NOMO-1 (cell line): ENCODE data around the gene ASCC3.

Experiments
- DNase-seq, 2 experiments: peaks; one replicate each; lab custom pipeline; 2025; ENCODE audit not compliant: unreplicated experiment in 2 of 2; lab: John Stamatoyannopoulos, UW

ASCC3 gene

GRCh38 chr6:100512203-100512862 lies 368.8 kb downstream of the ASCC3 start:
- DNase-seq = no peak

GRCh38 chr6:100509101-100509500 lies 372.0 kb downstream of the ASCC3 start:
- DNase-seq = no peak

GRCh38 chr6:100506651-100507050 lies 374.5 kb downstream of the ASCC3 start:
- no peak for DNase-seq

GRCh38 chr6:100504786-100505737 lies 376.1 kb downstream of the ASCC3 start:
- no peak for DNase-seq

GRCh38 chr6:100503043-100503705 lies 378.0 kb downstream of the ASCC3 start:
- no peak for DNase-seq

- no peak for DNase-seq
Measured at GRCh38 chr6:100493206-100493888, 387.8 kb downstream of the ASCC3 start.

GRCh38 chr6:100491952-100492670 lies 389.0 kb downstream of the ASCC3 start:
- no peak for DNase-seq

- no peak for DNase-seq
Measured at GRCh38 chr6:100490065-100490464, 391.1 kb downstream of the ASCC3 start.

- peak; percentile 47 to 70 for DNase-seq
Measured at GRCh38 chr6:100488244-100488643, 392.9 kb downstream of the ASCC3 start.

GRCh38 chr6:100487638-100488037 lies 393.5 kb downstream of the ASCC3 start:
- DNase-seq = no peak

- no peak for DNase-seq
Measured at GRCh38 chr6:100485268-100485667, 395.9 kb downstream of the ASCC3 start.

- no peak for DNase-seq
Measured at GRCh38 chr6:100484474-100484873, 396.7 kb downstream of the ASCC3 start.

- no peak for DNase-seq
Measured at GRCh38 chr6:100482698-100483097, 398.4 kb downstream of the ASCC3 start.

- DNase-seq = peak in 1 of 2 experiments; percentile 46
Measured at GRCh38 chr6:100479179-100480035, 401.7 kb downstream of the ASCC3 start.

- no peak for DNase-seq
Measured at GRCh38 chr6:100475554-100476320, 405.4 kb downstream of the ASCC3 start.

- no peak for DNase-seq
Measured at GRCh38 chr6:100473182-100473581, 407.9 kb downstream of the ASCC3 start.

GRCh38 chr6:100472674-100473073 lies 408.5 kb downstream of the ASCC3 start:
- no peak for DNase-seq

- DNase-seq = no peak
Measured at GRCh38 chr6:100470422-100471120, 410.6 kb downstream of the ASCC3 start.
